HepG2 (cell line): Measurements from ENCODE around the gene CHCHD5. TPM values are rescaled to one million over a fixed set of nuclear protein-coding genes. Genes with fewer than 3 reads are reported as not detected.
A peak's percentile ranks its signal among the peaks of the same experiment; 100 is the strongest.

Experiments used
- CBX2 ChIP-seq, 2 experiments: fragments of 200-600 bp in 1 of 2; sonication (generic); formaldehyde crosslinking in 1 of 2; IDR thresholded peaks; 2 replicates each; pipeline versions ENCODE4 v1.7.0 to v1.8.1; 2018 to 2022; ENCODE audit warnings: low read depth in 2 of 2, low read length in 1 of 2, mild to moderate bottlenecking in 1 of 2, missing genetic modification reagents in 1 of 2
- CEBPZ ChIP-seq: IDR thresholded peaks from 2 replicates; pipeline ENCODE4 v1.6.1; 2012; ENCODE audit warnings: low read length, improper control_type of control experiment
- DDIT3 ChIP-seq: sonication (generic); formaldehyde crosslinking; IDR thresholded peaks from 2 replicates; pipeline ENCODE4 v1.4.0; 2020; ENCODE audit warnings: mild to moderate bottlenecking, missing genetic modification reagents
- GATAD1 ChIP-seq: IDR thresholded peaks from 2 replicates; pipeline ENCODE4 v1.6.1; 2016; ENCODE audit warnings: missing genetic modification reagents, missing compliant biosample characterization
- HNRNPL ChIP-seq: fragments of 200-400 bp; formaldehyde crosslinking; IDR thresholded peaks from 2 replicates; pipeline ENCODE4 v1.6.1; 2017; ENCODE audit warnings: mild to moderate bottlenecking, low read depth, low read length
- KDM3A ChIP-seq: IDR thresholded peaks from 2 replicates; pipeline ENCODE4 v1.6.1; 2018; ENCODE audit warnings: low read depth, missing compliant biosample characterization
- NR2F1 ChIP-seq, 2 experiments: fragments of 450-650 bp in 1 of 2; formaldehyde crosslinking in 1 of 2; IDR thresholded peaks; 2 replicates each; pipeline versions ENCODE4 v1.5.0 to v1.6.1; 2016 to 2020; ENCODE audit warnings: mild to moderate bottlenecking in 1 of 2, missing compliant biosample characterization in 1 of 2, missing genetic modification reagents in 1 of 2, moderate library complexity in 1 of 2
- PITX1 ChIP-seq: sonication (generic); formaldehyde crosslinking; IDR thresholded peaks from 2 replicates; pipeline ENCODE4 v1.5.1; 2020; ENCODE audit warnings: mild to moderate bottlenecking, missing genetic modification reagents
- RBAK ChIP-seq: sonication (generic); formaldehyde crosslinking; IDR thresholded peaks from 2 replicates; pipeline ENCODE4 v1.5.1; 2020; ENCODE audit warnings: mild to moderate bottlenecking, missing genetic modification reagents
- STAT5B ChIP-seq: sonication (generic); formaldehyde crosslinking; IDR thresholded peaks from 2 replicates; pipeline ENCODE4 v1.4.0; 2020; ENCODE audit warnings: missing genetic modification reagents
- TCF12 ChIP-seq, 2 experiments: fragments of 450-650 bp in 1 of 2; sonication (generic) in 1 of 2; formaldehyde crosslinking in 1 of 2; IDR thresholded peaks; 2 replicates each; pipeline versions ENCODE4 v1.6.1 to v1.8.0; 2017 to 2022; ENCODE audit warnings: antibody characterized with exemption in 1 of 2, mild to moderate bottlenecking in 1 of 2, missing genetic modification reagents in 1 of 2, moderate library complexity in 1 of 2
- ZBTB3 ChIP-seq: sonication (generic); formaldehyde crosslinking; IDR thresholded peaks from 2 replicates; pipeline ENCODE4 v1.4.0; 2020; ENCODE audit warnings: low read depth, mild to moderate bottlenecking, moderate library complexity, missing genetic modification reagents, borderline replicate concordance
- ZFP37 ChIP-seq: sonication (generic); formaldehyde crosslinking; IDR thresholded peaks from 2 replicates; pipeline ENCODE4 v1.4.0; 2020; ENCODE audit warnings: missing genetic modification reagents, borderline replicate concordance
- ZHX1 ChIP-seq: sonication (generic); formaldehyde crosslinking; IDR thresholded peaks from 2 replicates; pipeline ENCODE4 v1.8.1; 2022; ENCODE audit warnings: low read depth, mild to moderate bottlenecking, missing genetic modification reagents
- ZNF256 ChIP-seq: sonication (generic); formaldehyde crosslinking; conservative IDR thresholded peaks from 2 replicates; pipeline ENCODE4 v1.4.0; 2020; ENCODE audit warnings: missing genetic modification reagents
- ZNF30 ChIP-seq: sonication (generic); formaldehyde crosslinking; IDR thresholded peaks from 2 replicates; pipeline ENCODE4 v1.5.0; 2020; ENCODE audit warnings: mild to moderate bottlenecking, missing genetic modification reagents
- ZNF331 ChIP-seq: sonication (generic); formaldehyde crosslinking; IDR thresholded peaks from 2 replicates; pipeline ENCODE4 v1.4.0; 2020; ENCODE audit warnings: missing genetic modification reagents
- ZNF580 ChIP-seq: IDR thresholded peaks from 2 replicates; pipeline ENCODE4 v1.6.1; 2016; ENCODE audit warnings: low read depth, borderline replicate concordance
- ZNF614 ChIP-seq: IDR thresholded peaks from 2 replicates; pipeline ENCODE4 v1.6.1; 2018; ENCODE audit warnings: missing biosample characterization, missing genetic modification reagents, inconsistent platforms, borderline replicate concordance
- ZNF749 ChIP-seq: sonication (generic); formaldehyde crosslinking; IDR thresholded peaks from 2 replicates; pipeline ENCODE4 v1.8.0; 2022; ENCODE audit warnings: mild to moderate bottlenecking, missing genetic modification reagents, moderate library complexity, borderline replicate concordance
- polyA plus RNA-seq, 8 experiments: library from polyadenylated mRNA; depleted of rRNA in 3 of 8; stranded (reverse) in 7 of 8; unstranded in 1 of 8; fragments of >200 nt; fragmentation: Illumina TruSeq in 4 of 8; extraction: Trizol in 4 of 8; gene quantifications; 2 replicates each; pipeline versions ENCODE4 v1.2.1 to v1.2.3, GENCODE V29; 2011 to 2016; ENCODE audit warnings: low read depth in 4 of 8, missing spikeins in 1 of 8, mixed read lengths in 1 of 8; ENCODE audit not compliant: insufficient read depth in 1 of 8
- total RNA-seq, 5 experiments: library from RNA; depleted of rRNA; stranded (reverse); fragments of >200 nt; fragmentation: Illumina TruSeq; extraction: Trizol; gene quantifications; 2 replicates each; pipeline ENCODE4 v1.2.3, GENCODE V29; 2016; ENCODE audit warnings: low read depth in 1 of 5
- TF ChIP-seq, protein P1 (sequence below): sonication (generic); formaldehyde crosslinking; conservative IDR thresholded peaks from 2 replicates; pipeline ENCODE4 v1.4.0; 2020; ENCODE audit warnings: missing genetic modification reagents

Gene CHCHD5
- total and polyA plus RNA-seq, 2 of the 13 experiments (the other 11 are each of a cell fraction or from before 2014, with no cell fraction given), result 19.0 to 23.9 TPM

DNA sequence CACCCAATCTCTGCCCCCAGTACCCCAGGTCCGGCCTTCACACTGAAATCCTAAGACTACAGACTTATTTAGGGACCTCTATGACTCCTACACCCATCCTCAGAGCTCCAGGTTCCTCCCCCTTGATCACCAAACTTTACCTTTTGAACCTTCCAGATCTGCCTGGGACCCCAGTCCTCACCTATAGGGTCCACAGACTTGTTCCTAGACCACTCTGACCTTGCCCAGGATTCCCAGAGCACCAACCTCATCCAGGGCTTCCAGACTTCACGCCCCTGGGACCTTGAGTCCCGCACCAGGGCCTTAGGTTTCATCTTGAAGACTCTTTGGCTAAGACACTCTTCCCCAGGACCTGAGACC is 462 bp downstream of the CHCHD5 start (continued):
- TF ChIP-seq ZFP37 (peak; percentile 14; the same call in 1 of the 2 replicates), CEBPZ (no peak), ZHX1 (CRISPR knock-in tag) (0 out of 2 replicates have a peak, but pooled peaks have one; percentile 73), DDIT3 (CRISPR knock-in tag) (no peak), ZBTB3 (CRISPR knock-in tag) (no peak), NR2F1 (CRISPR knock-in tag; IDR thresholded peaks at IDR 0.05) (peak in 1 of 2 experiments; percentile 23; a peak in 1 of 4 replicates), ZNF30 (no peak), GATAD1 (CRISPR knock-in tag) (no peak), RBAK (CRISPR knock-in tag) (0 out of 2 replicates have a peak, but pooled peaks have one; percentile 37), TCF12 (IDR thresholded peaks at IDR 0.05) (no peak), TCF12 (CRISPR knock-in tag; IDR thresholded peaks at IDR 0.05) (no peak), ZNF614 (no peak), PITX1 (CRISPR knock-in tag) (no peak), ZNF256 (CRISPR knock-in tag) (peak; percentile 60; the same call in 1 of the 2 replicates), HNRNPL (no peak), ZNF331 (CRISPR knock-in tag) (no peak), ZNF580 (CRISPR knock-in tag) (no peak), CBX2 (IDR thresholded peaks at IDR 0.05; ENCODE audit: low read depth, low read length) (no peak), CBX2 (CRISPR knock-in tag; IDR thresholded peaks at IDR 0.05; ENCODE audit: low read depth) (no peak), ZNF749 (no peak), STAT5B (no peak), KDM3A (no peak)
- TF ChIP-seq, protein P1, sequence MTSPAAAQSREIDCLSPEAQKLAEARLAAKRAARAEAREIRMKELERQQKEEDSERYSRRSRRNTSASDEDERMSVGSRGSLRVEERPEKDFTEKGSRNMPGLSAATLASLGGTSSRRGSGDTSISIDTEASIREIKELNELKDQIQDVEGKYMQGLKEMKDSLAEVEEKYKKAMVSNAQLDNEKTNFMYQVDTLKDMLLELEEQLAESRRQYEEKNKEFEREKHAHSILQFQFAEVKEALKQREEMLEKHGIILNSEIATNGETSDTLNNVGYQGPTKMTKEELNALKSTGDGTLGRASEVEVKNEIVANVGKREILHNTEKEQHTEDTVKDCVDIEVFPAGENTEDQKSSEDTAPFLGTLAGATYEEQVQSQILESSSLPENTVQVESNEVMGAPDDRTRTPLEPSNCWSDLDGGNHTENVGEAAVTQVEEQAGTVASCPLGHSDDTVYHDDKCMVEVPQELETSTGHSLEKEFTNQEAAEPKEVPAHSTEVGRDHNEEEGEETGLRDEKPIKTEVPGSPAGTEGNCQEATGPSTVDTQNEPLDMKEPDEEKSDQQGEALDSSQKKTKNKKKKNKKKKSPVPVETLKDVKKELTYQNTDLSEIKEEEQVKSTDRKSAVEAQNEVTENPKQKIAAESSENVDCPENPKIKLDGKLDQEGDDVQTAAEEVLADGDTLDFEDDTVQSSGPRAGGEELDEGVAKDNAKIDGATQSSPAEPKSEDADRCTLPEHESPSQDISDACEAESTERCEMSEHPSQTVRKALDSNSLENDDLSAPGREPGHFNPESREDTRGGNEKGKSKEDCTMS (CRISPR knock-in tag), result no peak
